ENCODE data around the gene INCA1. TPM values are rescaled to one million over a fixed set of nuclear protein-coding genes. Genes with fewer than 3 reads are reported as not detected.

INCA1 gene
- total and polyA plus RNA-seq, 2 of the 13 experiments (the other 11 are each of a cell fraction or from before 2014, with no cell fraction given): 0.93 to 2.6 TPM

DNA sequence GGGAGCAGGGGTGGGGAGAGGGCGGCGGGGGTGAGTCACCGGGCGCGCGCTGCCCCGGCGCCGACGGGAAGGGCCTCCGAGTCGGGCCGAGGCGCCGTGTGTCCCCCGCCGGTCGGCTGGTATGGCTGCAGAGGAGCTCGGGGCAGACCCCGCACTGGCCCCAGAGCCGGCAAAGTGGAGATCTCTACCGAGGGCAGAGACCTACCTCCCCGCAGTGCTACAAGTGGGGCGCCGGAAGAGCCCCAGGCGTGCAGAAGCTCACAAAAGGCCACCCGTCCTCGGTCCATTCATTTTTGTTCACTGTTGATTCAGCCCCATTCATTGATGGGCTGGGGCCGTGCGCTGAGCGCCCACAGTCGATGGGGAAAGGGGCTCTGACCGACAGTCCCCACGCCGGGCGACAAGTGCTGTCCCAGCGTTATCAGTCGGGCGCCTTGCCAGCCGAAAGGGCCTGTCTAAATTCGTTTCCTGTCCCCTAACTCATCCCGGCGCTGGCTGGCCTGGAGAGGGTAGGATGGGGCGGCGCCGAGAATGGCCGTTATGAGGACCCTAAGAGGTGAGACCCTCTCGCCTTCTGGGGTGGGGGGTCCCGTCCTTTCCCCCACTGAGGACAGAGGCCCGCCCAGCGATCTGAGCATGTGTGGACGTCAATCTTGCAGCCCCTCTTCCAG, 47.1 kb downstream of the INCA1 start (continued):
- TF ChIP-seq ZNF367 (CRISPR knock-in tag; IDR thresholded peaks at IDR 0.05; ENCODE audit: borderline replicate concordance) (no peak), NKX3-1 (CRISPR knock-in tag; IDR thresholded peaks at IDR 0.05) (no peak), ZNF160 (CRISPR knock-in tag; IDR thresholded peaks at IDR 0.05) (0 out of 2 replicates have a peak, but pooled peaks have one; percentile 37), ADNP (CRISPR knock-in tag; IDR thresholded peaks at IDR 0.05) (no peak), PHF21A (CRISPR knock-in tag; IDR thresholded peaks at IDR 0.05) (no peak), ZNF614 (CRISPR knock-in tag; IDR thresholded peaks at IDR 0.05; ENCODE audit: borderline replicate concordance) (no peak), FOSL1 (CRISPR knock-in tag; IDR thresholded peaks at IDR 0.05; ENCODE audit: borderline replicate concordance) (no peak), GATAD1 (CRISPR knock-in tag; IDR thresholded peaks at IDR 0.05) (no peak; the same call in 1 of the 2 replicates), ZMYM4 (CRISPR knock-in tag; IDR thresholded peaks at IDR 0.05) (no peak), ISX (CRISPR knock-in tag; conservative IDR thresholded peaks at IDR 0.05) (0 out of 2 replicates have a peak, but pooled peaks have one; percentile 3), AGO1 (IDR thresholded peaks at IDR 0.05; ENCODE audit: low read depth, low read length, poor library complexity, severe bottlenecking) (no peak), NFE2 (CRISPR knock-in tag; IDR thresholded peaks at IDR 0.05) (no peak), ZBTB8A (CRISPR knock-in tag; IDR thresholded peaks at IDR 0.05; ENCODE audit: borderline replicate concordance, low read depth) (no peak), ZFP41 (CRISPR knock-in tag; IDR thresholded peaks at IDR 0.05; ENCODE audit: borderline replicate concordance) (no peak), ZSCAN21 (CRISPR knock-in tag; IDR thresholded peaks at IDR 0.05; ENCODE audit: borderline replicate concordance) (0 out of 2 replicates have a peak, but pooled peaks have one; percentile 11), ZNF138 (CRISPR knock-in tag; IDR thresholded peaks at IDR 0.05; ENCODE audit: low read depth) (no peak), GPN1 (CRISPR knock-in tag; IDR thresholded peaks at IDR 0.05; ENCODE audit: borderline replicate concordance) (no peak), ZNF780A (CRISPR knock-in tag; IDR thresholded peaks at IDR 0.05) (no peak), HNRNPH1 (optimal IDR thresholded peaks at IDR 0.05; ENCODE audit: low read depth, low read length) (no peak), CC2D1A (CRISPR knock-in tag; IDR thresholded peaks at IDR 0.05) (no peak), STAG1 (CRISPR knock-in tag; IDR thresholded peaks at IDR 0.05) (no peak)
- TF ChIP-seq, protein P1, sequence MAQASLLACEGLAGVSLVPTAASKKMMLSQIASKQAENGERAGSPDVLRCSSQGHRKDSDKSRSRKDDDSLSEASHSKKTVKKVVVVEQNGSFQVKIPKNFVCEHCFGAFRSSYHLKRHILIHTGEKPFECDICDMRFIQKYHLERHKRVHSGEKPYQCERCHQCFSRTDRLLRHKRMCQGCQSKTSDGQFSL (CRISPR knock-in tag; IDR thresholded peaks at IDR 0.05): no peak
- TF ChIP-seq, protein P2, sequence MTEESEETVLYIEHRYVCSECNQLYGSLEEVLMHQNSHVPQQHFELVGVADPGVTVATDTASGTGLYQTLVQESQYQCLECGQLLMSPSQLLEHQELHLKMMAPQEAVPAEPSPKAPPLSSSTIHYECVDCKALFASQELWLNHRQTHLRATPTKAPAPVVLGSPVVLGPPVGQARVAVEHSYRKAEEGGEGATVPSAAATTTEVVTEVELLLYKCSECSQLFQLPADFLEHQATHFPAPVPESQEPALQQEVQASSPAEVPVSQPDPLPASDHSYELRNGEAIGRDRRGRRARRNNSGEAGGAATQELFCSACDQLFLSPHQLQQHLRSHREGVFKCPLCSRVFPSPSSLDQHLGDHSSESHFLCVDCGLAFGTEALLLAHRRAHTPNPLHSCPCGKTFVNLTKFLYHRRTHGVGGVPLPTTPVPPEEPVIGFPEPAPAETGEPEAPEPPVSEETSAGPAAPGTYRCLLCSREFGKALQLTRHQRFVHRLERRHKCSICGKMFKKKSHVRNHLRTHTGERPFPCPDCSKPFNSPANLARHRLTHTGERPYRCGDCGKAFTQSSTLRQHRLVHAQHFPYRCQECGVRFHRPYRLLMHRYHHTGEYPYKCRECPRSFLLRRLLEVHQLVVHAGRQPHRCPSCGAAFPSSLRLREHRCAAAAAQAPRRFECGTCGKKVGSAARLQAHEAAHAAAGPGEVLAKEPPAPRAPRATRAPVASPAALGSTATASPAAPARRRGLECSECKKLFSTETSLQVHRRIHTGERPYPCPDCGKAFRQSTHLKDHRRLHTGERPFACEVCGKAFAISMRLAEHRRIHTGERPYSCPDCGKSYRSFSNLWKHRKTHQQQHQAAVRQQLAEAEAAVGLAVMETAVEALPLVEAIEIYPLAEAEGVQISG (CRISPR knock-in tag; IDR thresholded peaks at IDR 0.05): peak; percentile 2; the same call in 1 of the 2 replicates
- TF ChIP-seq, protein P3, sequence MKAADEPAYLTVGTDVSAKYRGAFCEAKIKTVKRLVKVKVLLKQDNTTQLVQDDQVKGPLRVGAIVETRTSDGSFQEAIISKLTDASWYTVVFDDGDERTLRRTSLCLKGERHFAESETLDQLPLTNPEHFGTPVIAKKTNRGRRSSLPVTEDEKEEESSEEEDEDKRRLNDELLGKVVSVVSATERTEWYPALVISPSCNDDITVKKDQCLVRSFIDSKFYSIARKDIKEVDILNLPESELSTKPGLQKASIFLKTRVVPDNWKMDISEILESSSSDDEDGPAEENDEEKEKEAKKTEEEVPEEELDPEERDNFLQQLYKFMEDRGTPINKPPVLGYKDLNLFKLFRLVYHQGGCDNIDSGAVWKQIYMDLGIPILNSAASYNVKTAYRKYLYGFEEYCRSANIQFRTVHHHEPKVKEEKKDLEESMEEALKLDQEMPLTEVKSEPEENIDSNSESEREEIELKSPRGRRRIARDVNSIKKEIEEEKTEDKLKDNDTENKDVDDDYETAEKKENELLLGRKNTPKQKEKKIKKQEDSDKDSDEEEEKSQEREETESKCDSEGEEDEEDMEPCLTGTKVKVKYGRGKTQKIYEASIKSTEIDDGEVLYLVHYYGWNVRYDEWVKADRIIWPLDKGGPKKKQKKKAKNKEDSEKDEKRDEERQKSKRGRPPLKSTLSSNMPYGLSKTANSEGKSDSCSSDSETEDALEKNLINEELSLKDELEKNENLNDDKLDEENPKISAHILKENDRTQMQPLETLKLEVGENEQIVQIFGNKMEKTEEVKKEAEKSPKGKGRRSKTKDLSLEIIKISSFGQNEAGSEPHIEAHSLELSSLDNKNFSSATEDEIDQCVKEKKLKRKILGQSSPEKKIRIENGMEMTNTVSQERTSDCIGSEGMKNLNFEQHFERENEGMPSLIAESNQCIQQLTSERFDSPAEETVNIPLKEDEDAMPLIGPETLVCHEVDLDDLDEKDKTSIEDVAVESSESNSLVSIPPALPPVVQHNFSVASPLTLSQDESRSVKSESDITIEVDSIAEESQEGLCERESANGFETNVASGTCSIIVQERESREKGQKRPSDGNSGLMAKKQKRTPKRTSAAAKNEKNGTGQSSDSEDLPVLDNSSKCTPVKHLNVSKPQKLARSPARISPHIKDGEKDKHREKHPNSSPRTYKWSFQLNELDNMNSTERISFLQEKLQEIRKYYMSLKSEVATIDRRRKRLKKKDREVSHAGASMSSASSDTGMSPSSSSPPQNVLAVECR (CRISPR knock-in tag; IDR thresholded peaks at IDR 0.05; ENCODE audit: borderline replicate concordance): peak; percentile 64; the same call in 1 of the 2 replicates

All from HepG2 (cell line).